ENCODE data around the gene HDC. TPM values are rescaled to one million over a fixed set of nuclear protein-coding genes. Genes with fewer than 3 reads are reported as not detected.

HDC gene
- total and polyA plus RNA-seq, 7 donors = 0.16 to 2.4 (median 1.2) TPM; not detected in 1

DNA sequence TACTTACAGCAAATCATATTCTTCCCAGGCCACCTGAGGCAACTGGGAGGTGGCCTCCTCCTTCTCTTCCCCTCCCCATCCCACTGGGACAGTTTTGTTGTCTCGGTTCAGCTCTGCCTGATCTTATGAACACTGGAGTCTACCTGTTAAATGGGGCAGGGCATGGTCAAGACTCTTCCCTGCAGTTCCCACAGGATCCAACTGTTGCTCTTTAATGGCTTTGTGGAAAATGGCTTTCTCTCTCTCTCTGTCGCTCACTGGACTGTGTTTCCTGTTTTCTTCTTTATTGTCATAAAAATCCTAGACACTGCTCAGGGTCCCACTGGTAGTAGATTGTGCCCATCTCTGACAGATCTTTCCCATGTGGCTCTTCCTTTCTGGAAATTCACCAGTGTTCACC lies 43.3 kb downstream of the HDC start:
- no peaks in the 10 kb centered on the region for H3K27me3 ChIP-seq
- intact Hi-C loops (cut with DNase I) = no loop called here
- 89% methylated on average over 2 of the region's 2 CpGs for WGBS, 2 donors
- no peaks in the 10 kb centered on the region for H3K9me3 ChIP-seq
- no peak overlapping the region for H3K4me3 ChIP-seq
- TF ChIP-seq POLR2A (IDR thresholded peaks at IDR 0.05) = no peak
- no peak for TF ChIP-seq POLR2AphosphoS5 (IDR thresholded peaks at IDR 0.05)
- no peak for TF ChIP-seq EP300 (IDR thresholded peaks at IDR 0.05)
- TF ChIP-seq CTCF (IDR thresholded peaks at IDR 0.05) = no peak
- H3K36me3 ChIP-seq = no peaks in the 10 kb centered on the region
- DNase-seq = no peak
- no peaks in the 10 kb centered on the region for H3K4me1 ChIP-seq
- H3K27ac ChIP-seq = no peak overlapping the region

- intact Hi-C loops (cut with DNase I) = no loop called here
Measured at GRCh38 chr15:50219820-50220219, 45.7 kb downstream of the HDC start.

GRCh38 chr15:50218691-50219090 lies 46.8 kb downstream of the HDC start:
- DNase-seq = no peak
- 86 to 95% methylated on average over 1 of the region's 1 CpG for WGBS, 2 donors
- Histone ChIP-seq H3K36me3 (no peaks in the 10 kb centered on the region), H3K9me3 (no peaks in the 10 kb centered on the region), H3K4me1 (no peaks in the 10 kb centered on the region), H3K27ac (no peak overlapping the region), H3K4me3 (no peak overlapping the region), H3K27me3 (no peaks in the 10 kb centered on the region)
- intact Hi-C loops (cut with DNase I) = no loop called here
- no peak for TF ChIP-seq POLR2A (IDR thresholded peaks at IDR 0.05)
- TF ChIP-seq CTCF (IDR thresholded peaks at IDR 0.05) = no peak
- TF ChIP-seq POLR2AphosphoS5 (IDR thresholded peaks at IDR 0.05) = no peak
- no peak for TF ChIP-seq EP300 (IDR thresholded peaks at IDR 0.05)

More at GRCh38 chr15:50219820-50220219, 45.7 kb downstream of the HDC start:
- Histone ChIP-seq H3K27ac (no peak overlapping the region), H3K36me3 (no peaks in the 10 kb centered on the region), H3K4me1 (no peaks in the 10 kb centered on the region), H3K9me3 (no peaks in the 10 kb centered on the region), H3K4me3 (no peak overlapping the region), H3K27me3 (no peaks in the 10 kb centered on the region)
- TF ChIP-seq POLR2AphosphoS5 (IDR thresholded peaks at IDR 0.05) (no peak), CTCF (IDR thresholded peaks at IDR 0.05) (no peak), EP300 (IDR thresholded peaks at IDR 0.05) (no peak), POLR2A (IDR thresholded peaks at IDR 0.05) (no peak)
- WGBS, 2 donors = 88 to 95% methylated on average over 2 of the region's 2 CpGs
- DNase-seq = no peak

GRCh38 chr15:50218291-50218690 lies 47.2 kb downstream of the HDC start:
- Histone ChIP-seq H3K4me3 (no peak overlapping the region), H3K27ac (no peak overlapping the region), H3K4me1 (no peaks in the 10 kb centered on the region), H3K27me3 (no peaks in the 10 kb centered on the region), H3K9me3 (no peaks in the 10 kb centered on the region), H3K36me3 (no peaks in the 10 kb centered on the region)
- DNase-seq = no peak
- no peak for TF ChIP-seq POLR2A (IDR thresholded peaks at IDR 0.05)
- no peak for TF ChIP-seq POLR2AphosphoS5 (IDR thresholded peaks at IDR 0.05)
- TF ChIP-seq EP300 (IDR thresholded peaks at IDR 0.05) = no peak
- intact Hi-C loops (cut with DNase I) = no loop called here
- WGBS, 2 donors = 65 to 68% methylated on average over 1 of the region's 1 CpG

- Histone ChIP-seq H3K27ac (no peak overlapping the region), H3K27me3 (no peaks in the 10 kb centered on the region), H3K4me1 (no peaks in the 10 kb centered on the region), H3K36me3 (no peaks in the 10 kb centered on the region), H3K4me3 (no peak overlapping the region), H3K9me3 (peaks cover 0 to 4% (median 1%) of the 10 kb centered on the region in 4 donors)
- DNase-seq = no peak
- WGBS, 2 donors = 29 to 77% methylated on average over 8 of the region's 8 CpGs
- intact Hi-C loops (cut with DNase I) = no loop called here
- no peak for TF ChIP-seq CTCF (IDR thresholded peaks at IDR 0.05)
- no peak for TF ChIP-seq EP300 (IDR thresholded peaks at IDR 0.05)
- TF ChIP-seq POLR2AphosphoS5 (IDR thresholded peaks at IDR 0.05) = no peak
Measured at GRCh38 chr15:50210462-50211157, 54.9 kb downstream of the HDC start.

Measured in sigmoid colon (tissue), 7 donors.